Muscle layer of colon (tissue), 2 donors: ENCODE data around the gene CACNA1C.

ENCODE experiments used
- H3K27ac ChIP-seq: one replicate; pipeline ENCODE4 v1.7.0; 2013; ENCODE audit warnings: low read depth, mild to moderate bottlenecking, low read length, moderate library complexity
- H3K27me3 ChIP-seq, 2 donors: one replicate each; pipeline ENCODE4 v1.7.0; 2013; ENCODE audit warnings: low read length in 2 of 2, mild to moderate bottlenecking in 2 of 2; ENCODE audit not compliant: insufficient read depth in 2 of 2, control insufficient read depth in 1 of 2
- H3K36me3 ChIP-seq: one replicate; pipeline ENCODE4 v1.7.0; 2013; ENCODE audit warnings: mild to moderate bottlenecking, low read length; ENCODE audit not compliant: insufficient read depth
- H3K4me1 ChIP-seq: one replicate; pipeline ENCODE4 v1.7.0; 2013; ENCODE audit warnings: mild to moderate bottlenecking, low read length; ENCODE audit not compliant: insufficient read depth
- H3K4me3 ChIP-seq, 2 donors: one replicate each; pipeline ENCODE4 v1.7.0; 2013; ENCODE audit warnings: low read length in 2 of 2, low read depth in 1 of 2, mild to moderate bottlenecking in 1 of 2, moderate library complexity in 1 of 2
- H3K9ac ChIP-seq: one replicate; pipeline ENCODE4 v1.7.0; 2013; ENCODE audit warnings: low read length
- H3K9me3 ChIP-seq: one replicate; pipeline ENCODE4 v1.7.0; 2013; ENCODE audit warnings: mild to moderate bottlenecking, low read length
- donor health status: abdominal sarcoma.
- donor health status: Adenocarcinoma of cecum.

Gene CACNA1C

DNA sequence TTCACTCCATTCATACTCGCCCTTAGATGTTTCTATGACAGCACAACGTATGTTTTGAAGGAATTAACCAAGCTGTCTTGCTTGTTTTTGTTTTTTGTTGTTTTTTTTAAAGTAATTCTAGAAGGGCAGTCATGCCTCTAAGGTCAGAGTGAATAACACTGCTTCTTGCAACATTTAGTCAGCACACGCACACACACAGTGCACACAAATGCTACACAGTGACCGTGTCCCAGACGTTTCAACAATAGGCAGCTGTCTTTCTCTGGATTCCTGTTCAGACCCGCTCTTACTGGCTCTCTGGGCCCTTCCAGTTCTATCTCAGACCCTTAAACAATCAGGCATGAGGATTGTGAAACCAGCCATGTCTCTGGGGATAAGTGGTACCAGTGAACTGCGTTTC, 391.0 kb downstream of the CACNA1C start:
- H3K4me3 ChIP-seq, result no peak overlapping the region
- no peak overlapping the region for H3K9ac ChIP-seq
- no peak overlapping the region for H3K27ac ChIP-seq
- no peaks in the 10 kb centered on the region for H3K27me3 ChIP-seq
- H3K4me1 ChIP-seq, result peaks cover 9% of the 10 kb centered on the region
- no peaks in the 10 kb centered on the region for H3K36me3 ChIP-seq
- H3K9me3 ChIP-seq, result no peaks in the 10 kb centered on the region

DNA sequence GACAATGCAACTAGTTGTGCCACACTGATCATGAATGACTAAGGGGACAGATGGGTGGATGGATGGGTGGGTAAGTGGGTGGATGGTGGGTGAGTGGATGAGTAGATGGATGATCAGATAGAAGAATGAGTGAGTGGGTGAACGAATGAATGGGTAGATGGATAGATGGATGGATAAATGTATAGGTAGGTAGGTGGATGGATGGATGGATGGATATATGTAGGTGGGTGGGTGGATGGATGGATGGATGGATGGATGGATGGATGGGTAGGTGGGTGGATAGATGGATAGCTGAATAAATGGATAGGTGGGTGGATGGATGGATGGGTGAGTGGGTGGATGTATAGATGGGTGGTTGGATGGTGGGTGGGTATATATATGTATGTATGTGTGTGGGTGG, 393.2 kb downstream of the CACNA1C start:
- Histone ChIP-seq H3K4me1 (peaks cover 5% of the 10 kb centered on the region), H3K4me3 (no peak overlapping the region), H3K27ac (no peak overlapping the region), H3K36me3 (peaks cover 10% of the 10 kb centered on the region), H3K9me3 (no peaks in the 10 kb centered on the region), H3K9ac (no peak overlapping the region), H3K27me3 (no peaks in the 10 kb centered on the region)

DNA sequence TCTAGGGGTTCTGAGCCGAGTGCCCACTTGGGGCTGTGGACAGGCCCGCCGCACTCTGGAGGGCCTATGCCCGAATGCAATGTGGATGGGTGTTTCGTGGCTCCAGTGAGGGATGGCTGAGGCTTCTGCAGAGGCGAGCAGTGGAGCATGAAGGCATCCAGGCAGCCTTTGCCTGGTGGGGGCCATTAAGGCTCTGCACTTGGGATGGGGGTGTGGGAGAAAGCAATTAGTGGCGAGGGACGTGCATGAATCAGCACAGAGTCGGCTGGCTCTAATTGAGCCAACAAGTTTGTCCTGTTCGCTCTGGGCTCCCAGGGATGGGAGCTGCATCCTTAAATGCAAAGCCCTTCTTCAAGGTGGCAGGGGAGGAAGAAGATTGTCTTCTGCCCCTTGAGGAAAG, 395.1 kb downstream of the CACNA1C start:
- Histone ChIP-seq H3K27ac (no peak overlapping the region), H3K9ac (no peak overlapping the region), H3K9me3 (no peaks in the 10 kb centered on the region), H3K4me1 (peaks cover 12% of the 10 kb centered on the region), H3K4me3 (no peak overlapping the region), H3K27me3 (no peaks in the 10 kb centered on the region), H3K36me3 (peaks cover 10% of the 10 kb centered on the region)

DNA sequence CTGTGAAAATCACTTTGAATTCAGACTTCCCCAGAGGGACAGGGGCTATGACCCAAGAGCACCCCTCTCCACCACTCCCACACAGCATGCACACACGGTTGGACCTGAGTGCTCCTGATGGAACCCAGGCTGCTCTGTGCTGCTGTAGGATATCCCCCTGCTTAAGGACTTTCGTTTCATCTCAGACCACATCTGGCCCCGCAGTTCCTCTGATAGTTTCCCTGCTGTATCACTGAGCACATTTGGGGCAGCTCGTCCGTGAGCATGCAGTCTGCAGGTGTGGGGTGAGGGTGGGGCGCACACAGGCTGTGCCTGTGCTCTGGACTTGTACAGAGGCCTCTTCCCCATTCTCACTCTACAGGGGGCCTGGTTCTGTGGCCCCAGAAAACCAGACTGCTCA, 396.8 kb downstream of the CACNA1C start:
- H3K27ac ChIP-seq, result no peak overlapping the region
- no peak overlapping the region for H3K4me3 ChIP-seq
- H3K4me1 ChIP-seq, result peaks cover 13% of the 10 kb centered on the region
- no peaks in the 10 kb centered on the region for H3K9me3 ChIP-seq
- no peaks in the 10 kb centered on the region for H3K27me3 ChIP-seq
- H3K36me3 ChIP-seq, result peaks cover 10% of the 10 kb centered on the region
- no peak overlapping the region for H3K9ac ChIP-seq

DNA sequence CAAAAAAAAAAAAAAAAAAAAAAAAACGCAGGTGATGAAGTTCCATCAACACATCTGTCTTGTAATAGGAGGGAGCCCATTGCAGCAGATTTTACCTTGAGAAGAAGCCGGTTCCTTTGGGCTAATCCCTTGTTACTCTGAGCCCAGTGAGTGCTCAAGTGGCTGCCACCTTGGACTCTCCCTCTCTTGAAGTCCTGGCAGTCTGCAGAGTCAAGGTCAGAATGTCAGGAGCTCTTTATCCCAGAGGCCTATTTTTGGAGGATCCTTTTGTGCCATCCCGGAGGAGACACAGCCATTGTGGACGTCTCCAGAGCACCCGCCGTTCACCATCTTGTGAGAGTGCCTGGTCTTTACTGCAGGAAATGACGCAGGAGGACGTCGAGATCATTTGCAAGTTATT, 397.8 kb downstream of the CACNA1C start:
- Histone ChIP-seq H3K4me1 (peaks cover 13% of the 10 kb centered on the region), H3K27ac (no peak overlapping the region), H3K4me3 (no peak overlapping the region)

DNA sequence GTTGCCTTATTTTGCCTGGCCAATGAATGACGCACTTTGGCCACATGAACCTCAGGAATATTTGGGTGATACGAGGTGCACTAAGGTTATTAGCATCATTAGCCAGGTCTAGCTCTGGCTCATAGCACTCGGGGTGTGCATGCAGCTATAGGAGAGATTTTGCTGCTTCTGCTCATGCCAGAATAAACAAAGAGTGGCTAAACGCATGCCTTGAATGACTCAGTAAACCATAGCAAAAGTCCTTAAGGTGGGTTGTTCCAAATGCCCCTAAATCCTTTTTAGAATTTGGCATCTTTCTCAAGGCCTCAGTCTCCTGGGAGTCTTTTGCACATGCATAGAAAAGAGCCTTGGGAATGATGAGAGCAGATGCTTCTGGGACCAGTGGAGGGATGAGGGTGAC, 398.2 kb downstream of the CACNA1C start:
- no peaks in the 10 kb centered on the region for H3K9me3 ChIP-seq
- no peaks in the 10 kb centered on the region for H3K27me3 ChIP-seq
- H3K4me1 ChIP-seq, result peaks cover 13% of the 10 kb centered on the region
- H3K9ac ChIP-seq, result no peak overlapping the region
- peaks cover 12% of the 10 kb centered on the region for H3K36me3 ChIP-seq
- H3K4me3 ChIP-seq, result no peak overlapping the region
- H3K27ac ChIP-seq, result no peak overlapping the region

More for the DNA sequence above, 397.8 kb downstream of the CACNA1C start:
- Histone ChIP-seq H3K9ac (no peak overlapping the region), H3K9me3 (no peaks in the 10 kb centered on the region), H3K27me3 (no peaks in the 10 kb centered on the region), H3K36me3 (peaks cover 10% of the 10 kb centered on the region)

DNA sequence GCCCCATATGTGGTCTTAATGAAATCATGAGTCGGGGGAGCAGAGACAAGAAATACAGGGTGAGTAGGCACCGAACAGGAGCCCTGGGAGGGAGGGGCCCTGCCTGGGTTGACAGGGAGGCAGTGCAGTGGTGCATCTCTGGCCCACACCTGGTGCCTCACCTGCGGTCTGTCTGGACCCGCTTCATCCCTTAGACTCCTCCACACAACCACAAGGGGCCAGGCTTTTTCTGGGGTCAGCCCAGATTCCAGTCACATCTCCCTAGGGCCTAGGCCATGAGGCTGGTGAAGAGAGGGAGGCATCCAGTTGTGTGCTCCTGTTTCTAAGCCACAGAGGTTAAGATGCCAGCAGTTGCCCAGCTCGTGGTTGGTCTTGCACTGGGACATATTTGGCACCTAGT, 398.7 kb downstream of the CACNA1C start:
- Histone ChIP-seq H3K27ac (no peak overlapping the region), H3K36me3 (peaks cover 15% of the 10 kb centered on the region), H3K27me3 (no peaks in the 10 kb centered on the region), H3K4me1 (peaks cover 13% of the 10 kb centered on the region), H3K4me3 (no peak overlapping the region), H3K9ac (no peak overlapping the region), H3K9me3 (no peaks in the 10 kb centered on the region)

DNA sequence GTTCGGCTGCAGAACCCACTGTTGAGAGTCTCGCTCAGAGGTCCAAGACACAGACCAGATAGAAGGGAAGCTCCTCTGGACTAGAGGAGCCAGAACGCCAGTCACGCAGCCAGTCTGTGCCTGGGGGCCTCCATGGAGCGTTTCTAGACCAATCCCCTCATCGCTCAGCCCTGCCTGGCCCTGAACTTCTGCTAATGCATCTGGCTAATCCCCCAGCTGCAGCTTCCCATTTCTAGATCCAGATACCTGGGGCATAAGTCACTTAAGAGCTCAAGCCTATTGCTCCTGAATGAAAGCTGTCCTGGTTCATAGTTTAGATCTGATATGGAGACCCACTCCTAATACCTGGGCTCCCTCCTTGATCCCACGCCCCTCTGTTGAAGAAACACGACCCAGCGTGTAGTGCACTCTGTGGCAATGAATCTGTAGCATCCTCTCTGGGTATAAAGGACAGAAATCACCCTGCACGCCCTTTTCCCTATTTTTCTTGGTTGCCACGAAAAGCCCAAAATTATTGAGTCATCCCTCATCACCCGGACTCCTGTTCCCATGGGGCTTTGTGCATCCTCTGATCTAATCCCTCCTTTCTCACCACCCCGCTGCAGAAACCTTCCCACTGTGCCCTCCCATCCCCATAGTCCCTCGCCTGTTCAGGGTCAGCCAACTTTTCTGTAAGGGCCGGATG, 400.4 kb downstream of the CACNA1C start:
- Histone ChIP-seq H3K4me3 (no peak overlapping the region), H3K36me3 (peaks cover 20% of the 10 kb centered on the region), H3K27ac (no peak overlapping the region), H3K27me3 (no peaks in the 10 kb centered on the region), H3K4me1 (peaks cover 13% of the 10 kb centered on the region), H3K9me3 (no peaks in the 10 kb centered on the region), H3K9ac (no peak overlapping the region)

DNA sequence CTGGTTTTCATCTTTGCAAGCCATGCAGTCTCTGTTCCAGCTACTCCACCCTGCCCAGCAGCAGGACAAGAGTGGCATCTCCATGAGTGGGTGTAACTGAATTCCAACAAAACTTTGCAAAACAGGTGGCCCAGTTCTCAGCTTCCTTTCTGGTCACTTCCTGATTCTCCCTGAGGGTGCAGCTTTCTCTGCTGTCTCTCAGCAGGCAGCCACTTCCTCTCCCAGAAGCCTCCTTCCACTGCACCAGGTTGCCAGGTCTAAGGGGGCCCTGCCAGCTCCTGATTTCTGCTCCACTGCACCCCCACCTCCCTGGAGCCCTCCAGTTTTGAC, 400.9 kb downstream of the CACNA1C start:
- H3K9ac ChIP-seq, result no peak overlapping the region
- H3K4me3 ChIP-seq, result no peak overlapping the region
- no peaks in the 10 kb centered on the region for H3K9me3 ChIP-seq
- H3K27ac ChIP-seq, result no peak overlapping the region
- H3K36me3 ChIP-seq, result peaks cover 20% of the 10 kb centered on the region
- H3K27me3 ChIP-seq, result no peaks in the 10 kb centered on the region
- peaks cover 13% of the 10 kb centered on the region for H3K4me1 ChIP-seq

DNA sequence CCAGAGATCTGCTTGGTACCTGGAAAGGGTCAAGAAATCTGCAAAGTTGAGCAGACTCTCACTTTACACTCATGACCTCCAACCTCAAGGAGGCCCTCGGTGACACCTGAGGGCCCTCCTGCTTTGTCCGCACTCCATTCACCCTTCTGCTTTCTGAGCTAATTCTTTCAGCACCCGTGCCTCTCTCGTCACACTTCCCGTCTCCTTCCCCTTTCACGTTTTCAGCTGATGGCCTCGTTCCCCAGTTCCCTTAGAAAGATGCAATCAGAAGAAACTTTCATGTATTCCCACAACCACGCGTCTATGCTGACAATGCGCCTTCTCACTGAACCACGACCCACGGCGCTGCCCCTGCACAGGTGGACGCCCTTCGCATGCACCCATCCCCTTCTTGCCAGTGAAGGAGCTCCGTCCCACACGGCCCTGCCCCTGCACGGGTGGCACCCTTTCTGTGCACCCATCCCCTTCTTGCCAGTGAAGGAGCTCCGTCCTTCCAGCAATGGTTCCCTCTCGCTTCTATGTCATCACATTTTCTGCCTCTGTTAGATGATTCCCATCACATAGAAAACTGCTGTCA, 401.9 kb downstream of the CACNA1C start:
- Histone ChIP-seq H3K27me3 (no peaks in the 10 kb centered on the region), H3K4me1 (peaks cover 13% of the 10 kb centered on the region), H3K36me3 (peaks cover 16% of the 10 kb centered on the region), H3K27ac (no peak overlapping the region), H3K9me3 (no peaks in the 10 kb centered on the region), H3K9ac (no peak overlapping the region), H3K4me3 (no peak overlapping the region)

DNA sequence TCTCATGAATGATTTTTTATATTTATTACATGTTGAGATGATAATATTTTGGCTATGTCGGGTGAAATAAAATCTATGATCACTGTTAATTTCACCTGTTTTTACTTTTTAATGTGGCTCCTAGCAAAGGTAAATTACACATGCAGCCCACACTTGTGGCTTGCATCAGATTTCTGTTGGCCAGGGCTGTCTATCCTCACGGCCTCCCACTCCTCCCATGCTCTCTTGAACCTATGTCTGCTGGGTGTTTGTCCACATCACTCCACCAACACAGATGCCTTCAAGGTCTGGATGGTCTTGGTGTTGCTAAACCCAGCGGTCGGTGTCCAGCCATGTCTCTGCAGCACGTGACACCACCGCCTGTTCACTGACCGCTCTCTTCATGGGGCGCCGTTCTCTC, 402.6 kb downstream of the CACNA1C start:
- H3K9me3 ChIP-seq, result no peaks in the 10 kb centered on the region
- H3K36me3 ChIP-seq, result peaks cover 21% of the 10 kb centered on the region
- H3K4me1 ChIP-seq, result peaks cover 13% of the 10 kb centered on the region
- no peak overlapping the region for H3K4me3 ChIP-seq
- H3K9ac ChIP-seq, result no peak overlapping the region
- no peak overlapping the region for H3K27ac ChIP-seq
- no peaks in the 10 kb centered on the region for H3K27me3 ChIP-seq

DNA sequence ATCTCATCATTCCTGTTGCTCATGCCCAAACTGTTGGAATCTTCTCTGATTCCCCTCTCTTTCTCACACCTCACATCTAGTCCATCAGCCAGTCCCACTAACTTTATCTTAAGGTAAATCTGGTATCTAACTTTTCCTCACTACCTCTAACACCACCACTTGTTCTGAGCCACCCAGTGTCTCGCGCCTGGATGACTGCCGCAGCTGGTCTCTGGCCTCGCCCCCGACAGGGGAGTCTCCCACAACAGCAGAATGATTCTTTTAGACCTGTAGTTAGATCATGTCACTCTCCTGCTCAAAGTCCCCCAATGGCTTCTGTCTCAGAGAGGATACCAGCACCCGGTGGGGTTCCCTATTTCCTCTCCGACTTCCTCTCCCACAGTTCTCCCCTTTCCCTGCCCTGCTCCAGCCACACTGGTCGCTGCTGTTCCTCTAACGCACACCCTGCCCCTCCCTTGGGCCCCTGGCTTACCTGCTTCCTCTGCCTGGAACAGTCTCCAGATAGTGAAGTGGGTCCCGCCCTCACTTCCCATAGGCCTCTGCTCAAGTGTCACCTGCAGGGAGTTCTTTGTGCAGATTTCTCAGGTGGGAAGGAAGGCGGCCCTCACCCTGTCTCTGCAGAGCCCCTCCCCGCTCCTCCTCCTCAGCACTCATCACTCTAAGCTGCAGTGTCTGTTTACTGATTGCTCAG, 403.5 kb downstream of the CACNA1C start:
- H3K4me3 ChIP-seq, result no peak overlapping the region
- no peak overlapping the region for H3K9ac ChIP-seq
- H3K27me3 ChIP-seq, result no peaks in the 10 kb centered on the region
- no peak overlapping the region for H3K27ac ChIP-seq
- H3K4me1 ChIP-seq, result peaks cover 7% of the 10 kb centered on the region
- H3K9me3 ChIP-seq, result no peaks in the 10 kb centered on the region
- H3K36me3 ChIP-seq, result peaks cover 29% of the 10 kb centered on the region
